ENCODE measurements around the gene RASD2. TPM values are rescaled to one million over a fixed set of nuclear protein-coding genes. Genes with fewer than 3 reads are reported as not detected.

Gene RASD2
- total RNA-seq, 1 donor from 2014 or later: not detected

GRCh38 chr22:35551549-35552177 lies 11.0 kb downstream of the RASD2 start:
- no peak overlapping the region for H3K27ac Mint-ChIP-seq
- H3K4me3 Mint-ChIP-seq: no peak overlapping the region
- H3K4me1 Mint-ChIP-seq (ENCODE audit: low read depth): peaks cover 14% of the 10 kb centered on the region
- intact Hi-C loops (cut with micrococcal nuclease): loop anchor here (1.0 to 10.0 kb wide), 3 partner anchors 11 to 97 kb away; partner anchors contain the start of genes APOL6, MB and RASD2
- no peak for DNase-seq (ENCODE audit: low spot score)
- H3K9me3 Mint-ChIP-seq: no peaks in the 10 kb centered on the region
- peaks cover 2% of the 10 kb centered on the region for H3K27me3 Mint-ChIP-seq (ENCODE audit: insufficient read depth)
- no peaks in the 10 kb centered on the region for H3K36me3 Mint-ChIP-seq (ENCODE audit: low read depth)

- Mint-ChIP-seq H3K9me3 (no peaks in the 10 kb centered on the region), H3K27me3 (ENCODE audit: insufficient read depth) (peaks cover 3% of the 10 kb centered on the region), H3K27ac (peak overlapping the region; percentile 37), H3K36me3 (ENCODE audit: low read depth) (no peaks in the 10 kb centered on the region), H3K4me3 (no peak overlapping the region), H3K4me1 (ENCODE audit: low read depth) (peaks cover 14% of the 10 kb centered on the region)
- intact Hi-C loops (cut with micrococcal nuclease): loop anchor here (1.0 to 10.0 kb wide), 3 partner anchors 12 to 96 kb away; partner anchors contain the start of genes APOL6, MB and RASD2
- DNase-seq (ENCODE audit: low spot score): peak; percentile 78
Measured at GRCh38 chr22:35552196-35552842, 11.7 kb downstream of the RASD2 start.

- Mint-ChIP-seq H3K27me3 (ENCODE audit: insufficient read depth) (peaks cover 5% of the 10 kb centered on the region), H3K27ac (no peak overlapping the region), H3K9me3 (no peaks in the 10 kb centered on the region), H3K4me1 (ENCODE audit: low read depth) (peaks cover 14% of the 10 kb centered on the region), H3K36me3 (ENCODE audit: low read depth) (no peaks in the 10 kb centered on the region), H3K4me3 (no peak overlapping the region)
- intact Hi-C loops (cut with micrococcal nuclease): loop anchor here (1.0 to 10.0 kb wide), 3 partner anchors 13 to 95 kb away; partner anchors contain the start of genes APOL6, MB and RASD2
- no peak for DNase-seq (ENCODE audit: low spot score)
Measured at GRCh38 chr22:35552846-35553245, 12.2 kb downstream of the RASD2 start.

- Mint-ChIP-seq H3K9me3 (no peaks in the 10 kb centered on the region), H3K36me3 (ENCODE audit: low read depth) (no peaks in the 10 kb centered on the region), H3K27ac (no peak overlapping the region), H3K4me3 (no peak overlapping the region), H3K27me3 (ENCODE audit: insufficient read depth) (peaks cover 7% of the 10 kb centered on the region), H3K4me1 (ENCODE audit: low read depth) (peaks cover 19% of the 10 kb centered on the region)
- intact Hi-C loops (cut with micrococcal nuclease): loop anchor here (10.0 kb wide), 1 partner anchor 61 kb away; the partner anchor contains the start of gene MB
- no peak for DNase-seq (ENCODE audit: low spot score)
Measured at GRCh38 chr22:35553341-35553740, 12.7 kb downstream of the RASD2 start.

DNA sequence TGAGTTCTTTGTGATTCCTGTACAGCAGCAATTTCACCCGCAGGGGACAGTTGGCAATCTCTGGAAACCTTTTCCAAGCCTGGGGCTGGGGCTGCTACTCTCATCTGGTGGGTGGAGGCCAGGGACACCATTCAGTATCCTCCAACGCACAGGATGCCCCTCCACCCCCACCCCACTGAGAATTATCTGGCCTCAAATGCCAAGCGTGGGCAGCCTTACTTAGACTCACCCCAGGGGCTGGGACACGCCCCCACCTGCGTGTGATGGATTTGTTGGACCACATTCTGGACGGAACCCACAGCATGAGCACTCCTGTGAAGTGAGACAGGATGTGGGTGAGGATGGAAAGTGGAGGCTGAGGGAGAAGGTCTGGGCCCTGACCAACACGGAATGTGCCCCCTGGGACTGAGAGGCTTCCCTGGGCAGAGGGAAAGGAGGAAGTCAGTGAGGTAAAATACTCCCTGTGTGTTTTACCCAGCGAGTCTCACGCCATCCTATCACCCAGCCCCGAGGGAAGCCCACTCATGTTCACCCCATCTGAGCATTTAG lies 13.7 kb downstream of the RASD2 start:
- intact Hi-C loops (cut with micrococcal nuclease): loop anchor here (10.0 kb wide), 1 partner anchor 60 kb away; the partner anchor contains the start of gene MB
- no peaks in the 10 kb centered on the region for H3K9me3 Mint-ChIP-seq
- H3K4me3 Mint-ChIP-seq: no peak overlapping the region
- H3K4me1 Mint-ChIP-seq (ENCODE audit: low read depth): peaks cover 19% of the 10 kb centered on the region
- H3K27me3 Mint-ChIP-seq (ENCODE audit: insufficient read depth): peaks cover 7% of the 10 kb centered on the region
- no peaks in the 10 kb centered on the region for H3K36me3 Mint-ChIP-seq (ENCODE audit: low read depth)
- no peak for DNase-seq (ENCODE audit: low spot score)
- H3K27ac Mint-ChIP-seq: no peak overlapping the region

GRCh38 chr22:35555483-35555890 lies 14.9 kb downstream of the RASD2 start:
- Mint-ChIP-seq H3K4me3 (no peak overlapping the region), H3K27me3 (ENCODE audit: insufficient read depth) (peaks cover 7% of the 10 kb centered on the region), H3K4me1 (ENCODE audit: low read depth) (peaks cover 19% of the 10 kb centered on the region), H3K9me3 (no peaks in the 10 kb centered on the region), H3K27ac (no peak overlapping the region), H3K36me3 (ENCODE audit: low read depth) (no peaks in the 10 kb centered on the region)
- no peak for DNase-seq (ENCODE audit: low spot score)
- intact Hi-C loops (cut with micrococcal nuclease): loop anchor here (10.0 kb wide), 1 partner anchor 59 kb away; the partner anchor contains the start of gene MB

DNA sequence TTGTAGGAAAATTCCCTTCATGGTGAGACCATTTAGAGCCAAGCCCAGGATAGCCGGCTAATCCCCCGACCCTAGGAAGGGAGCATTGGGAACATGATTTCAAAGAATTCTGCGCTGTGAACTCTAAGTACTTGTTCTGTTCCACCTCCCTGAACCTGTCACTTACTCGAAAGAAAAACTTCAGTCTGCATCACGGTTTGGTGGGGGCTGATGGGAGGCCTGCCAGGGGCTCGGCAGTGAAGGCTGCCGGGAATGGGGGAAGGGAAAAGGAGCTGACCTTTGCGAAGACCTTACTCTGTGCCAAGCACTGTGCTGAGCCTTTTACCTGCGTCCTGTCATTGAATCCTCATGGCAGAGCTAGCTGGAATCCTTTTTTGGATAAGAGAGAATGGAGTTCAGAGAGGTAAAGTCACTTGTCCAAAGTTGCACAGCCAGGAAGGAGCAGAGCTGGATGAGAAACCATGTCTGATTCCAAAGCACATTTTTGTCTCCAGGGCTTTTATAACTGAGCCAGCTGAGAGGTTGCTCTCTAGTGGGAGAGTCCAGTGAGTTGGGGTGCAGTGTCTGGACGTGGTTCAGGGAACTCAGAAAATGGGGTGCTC lies 15.4 kb downstream of the RASD2 start:
- Mint-ChIP-seq H3K27ac (no peak overlapping the region), H3K4me1 (ENCODE audit: low read depth) (peaks cover 19% of the 10 kb centered on the region), H3K27me3 (ENCODE audit: insufficient read depth) (peaks cover 9% of the 10 kb centered on the region), H3K9me3 (no peaks in the 10 kb centered on the region), H3K4me3 (no peak overlapping the region), H3K36me3 (ENCODE audit: low read depth) (no peaks in the 10 kb centered on the region)
- intact Hi-C loops (cut with micrococcal nuclease): loop anchor here (10.0 kb wide), 1 partner anchor 59 kb away; the partner anchor contains the start of gene MB
- DNase-seq (ENCODE audit: low spot score): no peak

- no peak for DNase-seq (ENCODE audit: low spot score)
- peaks cover 12% of the 10 kb centered on the region for H3K27me3 Mint-ChIP-seq (ENCODE audit: insufficient read depth)
- H3K4me1 Mint-ChIP-seq (ENCODE audit: low read depth): peaks cover 19% of the 10 kb centered on the region
- intact Hi-C loops (cut with micrococcal nuclease): loop anchor here (10.0 kb wide), 1 partner anchor 58 kb away; the partner anchor contains the start of gene MB
- H3K27ac Mint-ChIP-seq: no peak overlapping the region
- no peaks in the 10 kb centered on the region for H3K9me3 Mint-ChIP-seq
- no peak overlapping the region for H3K4me3 Mint-ChIP-seq
- H3K36me3 Mint-ChIP-seq (ENCODE audit: low read depth): no peaks in the 10 kb centered on the region
Measured at GRCh38 chr22:35556666-35557065, 16.0 kb downstream of the RASD2 start.

DNA sequence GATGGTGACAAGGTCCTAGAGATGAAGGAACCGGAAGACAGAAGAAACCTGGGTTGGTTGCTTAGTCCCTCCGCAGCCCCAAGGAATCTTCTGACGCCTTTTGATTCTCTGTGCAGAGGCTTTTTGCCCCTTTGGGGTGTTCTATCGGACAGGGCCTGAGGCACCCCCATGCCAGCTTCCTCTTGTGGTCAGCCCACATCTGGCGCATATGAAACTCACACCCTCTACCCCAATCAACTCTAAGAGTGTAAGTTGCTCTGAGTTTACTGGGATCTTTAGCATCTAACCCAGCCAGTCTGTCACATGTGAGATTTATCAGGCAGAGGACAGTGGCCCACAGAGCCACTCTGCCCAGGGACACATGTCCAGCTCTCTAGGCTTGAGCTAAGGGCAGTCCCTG lies 17.4 kb downstream of the RASD2 start:
- H3K36me3 Mint-ChIP-seq (ENCODE audit: low read depth): no peaks in the 10 kb centered on the region
- no peak for DNase-seq (ENCODE audit: low spot score)
- no peak overlapping the region for H3K27ac Mint-ChIP-seq
- H3K4me1 Mint-ChIP-seq (ENCODE audit: low read depth): peaks cover 11% of the 10 kb centered on the region
- peaks cover 14% of the 10 kb centered on the region for H3K27me3 Mint-ChIP-seq (ENCODE audit: insufficient read depth)
- H3K4me3 Mint-ChIP-seq: no peak overlapping the region
- intact Hi-C loops (cut with micrococcal nuclease): loop anchor here (10.0 kb wide), 1 partner anchor 57 kb away; the partner anchor contains the start of gene MB
- no peaks in the 10 kb centered on the region for H3K9me3 Mint-ChIP-seq

DNA sequence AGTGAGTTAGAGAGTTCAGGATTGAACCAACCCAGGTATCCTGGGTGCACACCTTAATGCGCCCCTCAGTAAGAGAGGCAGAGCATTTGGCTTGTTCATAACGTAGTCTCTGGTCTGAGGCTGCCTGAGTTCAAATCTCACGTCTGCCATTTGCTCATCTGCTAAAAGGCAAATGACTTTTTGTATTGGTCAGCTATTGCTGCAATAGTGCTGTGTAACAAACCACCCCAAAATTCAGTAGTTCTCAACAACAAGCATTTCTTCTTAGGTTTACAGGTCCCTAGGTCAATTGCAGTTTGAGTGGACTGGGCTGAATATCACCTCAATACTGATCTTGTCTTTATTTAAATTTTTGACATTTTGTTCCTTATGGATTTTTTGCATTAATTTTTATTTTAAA lies 18.1 kb downstream of the RASD2 start:
- Mint-ChIP-seq H3K36me3 (ENCODE audit: low read depth) (no peaks in the 10 kb centered on the region), H3K4me3 (no peak overlapping the region), H3K27me3 (ENCODE audit: insufficient read depth) (peaks cover 16% of the 10 kb centered on the region), H3K9me3 (no peaks in the 10 kb centered on the region), H3K4me1 (ENCODE audit: low read depth) (peaks cover 11% of the 10 kb centered on the region), H3K27ac (no peak overlapping the region)
- no peak for DNase-seq (ENCODE audit: low spot score)
- intact Hi-C loops (cut with micrococcal nuclease): loop anchor here (10.0 kb wide), 1 partner anchor 56 kb away; the partner anchor contains the start of gene MB

GRCh38 chr22:35559354-35560005 lies 18.8 kb downstream of the RASD2 start:
- H3K36me3 Mint-ChIP-seq (ENCODE audit: low read depth): no peaks in the 10 kb centered on the region
- peaks cover 9% of the 10 kb centered on the region for H3K4me1 Mint-ChIP-seq (ENCODE audit: low read depth)
- no peak overlapping the region for H3K4me3 Mint-ChIP-seq
- intact Hi-C loops (cut with micrococcal nuclease): loop anchor here (10.0 kb wide), 1 partner anchor 55 kb away; the partner anchor contains the start of gene MB
- DNase-seq (ENCODE audit: low spot score): no peak
- no peaks in the 10 kb centered on the region for H3K9me3 Mint-ChIP-seq
- no peak overlapping the region for H3K27ac Mint-ChIP-seq
- peaks cover 16% of the 10 kb centered on the region for H3K27me3 Mint-ChIP-seq (ENCODE audit: insufficient read depth)

GRCh38 chr22:35560366-35560765 lies 19.7 kb downstream of the RASD2 start:
- DNase-seq (ENCODE audit: low spot score): no peak
- Mint-ChIP-seq H3K9me3 (no peaks in the 10 kb centered on the region), H3K4me3 (no peak overlapping the region), H3K4me1 (ENCODE audit: low read depth) (peaks cover 6% of the 10 kb centered on the region), H3K27me3 (ENCODE audit: insufficient read depth) (peaks cover 16% of the 10 kb centered on the region), H3K27ac (no peak overlapping the region), H3K36me3 (ENCODE audit: low read depth) (no peaks in the 10 kb centered on the region)
- intact Hi-C loops (cut with micrococcal nuclease): no loop called here

Data from activated T-helper 1 cell treated with anti-CD3 and anti-CD28 coated beads, Interleukin-12 subunit alpha, Interleukin-12 subunit beta, Interleukin-2, Interleukin-4 antibody, amounts not matched to agents 30 ng/mL and 10 ng/mL and 1 ng/mL, durations not matched to agents 14 hours and 24 hours and 36 hours (primary cell).